Ovary (tissue), 3 donors: ENCODE measurements around the gene ARHGAP29.

Source experiments
- EP300 ChIP-seq: sonication (generic); formaldehyde crosslinking; IDR thresholded peaks from one replicate; pipeline ENCODE4 v1.6.1; 2017; ENCODE audit warnings: antibody characterized with exemption
- POLR2A ChIP-seq: fragments of 450-650 bp; IDR thresholded peaks from one replicate; pipeline ENCODE4 v1.6.1; 2017; ENCODE audit warnings: antibody characterized with exemption, mild to moderate bottlenecking, moderate library complexity
- TF ChIP-seq, protein P1 (sequence below), 3 donors: fragments of 450-650 bp in 2 of 3; fragments of 200-600 bp in 1 of 3; IDR thresholded peaks; one replicate each; pipeline versions ENCODE4 v1.5.1 to v1.8.0; 2016 to 2022; ENCODE audit warnings: antibody characterized with exemption in 3 of 3, mild to moderate bottlenecking in 1 of 3
- donor health status: DM: no; HTN: no; CAD: no.

DNA sequence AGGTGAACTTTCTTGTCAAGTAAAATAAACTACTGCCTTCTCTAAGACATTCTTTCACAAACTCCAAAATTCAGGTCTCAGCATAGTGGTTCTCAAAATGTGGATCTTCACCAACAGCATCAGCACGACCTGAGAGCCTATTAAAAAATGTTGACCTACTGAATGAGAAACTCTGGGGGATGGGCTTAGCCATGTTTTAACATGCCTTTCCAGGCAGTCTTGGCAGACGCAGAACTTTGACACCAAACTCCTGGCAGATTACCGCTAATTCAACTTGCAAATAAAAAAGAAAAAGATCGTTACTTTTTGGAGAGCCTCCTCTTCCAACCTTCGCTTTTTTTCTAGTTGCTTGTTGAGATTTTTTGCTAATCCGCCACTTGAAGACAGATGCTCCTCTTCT is 35.1 kb downstream of the ARHGAP29 start:
- TF ChIP-seq, protein P1, sequence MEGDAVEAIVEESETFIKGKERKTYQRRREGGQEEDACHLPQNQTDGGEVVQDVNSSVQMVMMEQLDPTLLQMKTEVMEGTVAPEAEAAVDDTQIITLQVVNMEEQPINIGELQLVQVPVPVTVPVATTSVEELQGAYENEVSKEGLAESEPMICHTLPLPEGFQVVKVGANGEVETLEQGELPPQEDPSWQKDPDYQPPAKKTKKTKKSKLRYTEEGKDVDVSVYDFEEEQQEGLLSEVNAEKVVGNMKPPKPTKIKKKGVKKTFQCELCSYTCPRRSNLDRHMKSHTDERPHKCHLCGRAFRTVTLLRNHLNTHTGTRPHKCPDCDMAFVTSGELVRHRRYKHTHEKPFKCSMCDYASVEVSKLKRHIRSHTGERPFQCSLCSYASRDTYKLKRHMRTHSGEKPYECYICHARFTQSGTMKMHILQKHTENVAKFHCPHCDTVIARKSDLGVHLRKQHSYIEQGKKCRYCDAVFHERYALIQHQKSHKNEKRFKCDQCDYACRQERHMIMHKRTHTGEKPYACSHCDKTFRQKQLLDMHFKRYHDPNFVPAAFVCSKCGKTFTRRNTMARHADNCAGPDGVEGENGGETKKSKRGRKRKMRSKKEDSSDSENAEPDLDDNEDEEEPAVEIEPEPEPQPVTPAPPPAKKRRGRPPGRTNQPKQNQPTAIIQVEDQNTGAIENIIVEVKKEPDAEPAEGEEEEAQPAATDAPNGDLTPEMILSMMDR (IDR thresholded peaks at IDR 0.05) = no peak
- no peak for TF ChIP-seq POLR2A
- TF ChIP-seq EP300 = no peak
